HG03571 (cell line): Measurements from ENCODE around the gene SEMA5A.
A peak's percentile ranks its signal among the peaks of the same experiment; 100 is the strongest.
"Not testable (repeated sequence)": the region's sequence is repeated elsewhere in the genome, so short reads cannot be mapped to it uniquely, and the experiment has no call there.

Source experiments
- ATAC-seq: cut with Tn5 transposase; IDR thresholded peaks from one replicate; pipeline ENCODE4 v1.9.1; 2021; ENCODE audit not compliant: unreplicated experiment

Gene SEMA5A

DNA sequence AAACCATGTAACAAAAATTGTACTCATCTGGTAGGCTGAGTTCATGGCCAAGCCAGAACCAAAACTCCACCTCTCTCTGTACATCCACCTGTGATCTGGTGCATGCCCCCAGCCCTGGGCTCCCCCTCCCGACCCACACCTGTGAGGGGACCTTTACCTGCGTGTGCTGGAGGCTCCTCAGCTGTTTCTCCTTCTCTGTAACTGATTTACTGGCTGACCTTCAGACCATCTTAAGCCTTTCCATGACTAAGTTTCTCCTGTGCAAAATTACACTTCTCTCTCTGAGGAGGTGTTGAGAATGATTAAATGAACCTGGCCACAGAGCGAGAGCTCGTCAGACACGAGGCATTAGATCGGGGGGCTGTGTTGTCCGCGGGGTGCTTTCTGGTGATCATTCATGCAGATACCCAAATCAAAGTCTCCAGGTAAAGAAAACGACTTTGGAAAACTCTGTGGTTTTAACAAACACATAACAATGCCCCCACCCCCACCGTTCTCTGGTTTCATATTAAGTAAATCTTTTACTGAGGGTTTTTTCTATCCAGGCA, 136.4 kb downstream of the SEMA5A start:
- ATAC-seq = peak; percentile 48

DNA sequence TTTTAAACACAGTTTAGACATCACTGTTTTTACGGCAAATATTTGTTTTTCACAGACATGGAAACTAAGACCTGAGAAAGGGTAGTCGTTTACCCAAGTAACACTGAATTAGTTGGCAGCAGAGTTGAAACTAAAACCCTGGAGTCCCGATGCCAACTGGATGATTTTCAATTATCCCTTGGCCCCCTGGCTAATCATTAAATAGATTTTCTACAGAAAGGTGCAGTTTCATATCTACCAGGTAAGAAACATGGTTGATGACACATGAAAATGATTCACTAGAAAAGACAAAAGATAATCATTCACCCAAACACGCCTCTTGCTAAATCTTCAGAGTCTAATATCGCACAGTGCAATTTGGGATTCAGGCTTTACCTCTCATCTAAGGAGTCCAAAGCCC, 136.9 kb downstream of the SEMA5A start:
- peak; percentile 30 for ATAC-seq

DNA sequence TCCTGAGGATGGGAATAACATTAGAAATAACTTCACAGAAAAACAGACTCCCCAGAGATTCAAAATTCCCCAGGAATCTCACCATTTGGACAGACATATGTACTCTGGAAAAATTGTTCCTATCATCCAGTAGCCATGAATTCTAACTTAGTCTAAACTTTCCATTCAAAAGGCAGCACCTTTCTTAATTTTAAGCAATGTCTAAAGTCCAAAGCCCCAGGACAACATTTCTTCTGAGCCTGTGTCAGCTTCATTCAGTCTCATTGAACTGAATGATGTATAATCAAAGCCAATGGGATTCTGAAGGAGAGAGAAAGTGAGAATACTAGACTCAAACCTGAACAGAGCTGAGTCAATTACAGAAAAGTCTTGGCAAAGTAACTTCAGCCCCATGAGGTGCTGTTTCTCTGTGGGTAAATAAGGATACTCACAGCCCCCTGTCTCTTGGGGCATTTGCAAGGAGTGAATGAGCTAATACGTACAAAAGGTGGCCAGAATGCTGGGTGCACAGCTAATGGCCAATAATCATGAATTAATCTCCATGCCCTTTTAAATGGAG, 140.6 kb downstream of the SEMA5A start:
- ATAC-seq = peak; percentile 69

DNA sequence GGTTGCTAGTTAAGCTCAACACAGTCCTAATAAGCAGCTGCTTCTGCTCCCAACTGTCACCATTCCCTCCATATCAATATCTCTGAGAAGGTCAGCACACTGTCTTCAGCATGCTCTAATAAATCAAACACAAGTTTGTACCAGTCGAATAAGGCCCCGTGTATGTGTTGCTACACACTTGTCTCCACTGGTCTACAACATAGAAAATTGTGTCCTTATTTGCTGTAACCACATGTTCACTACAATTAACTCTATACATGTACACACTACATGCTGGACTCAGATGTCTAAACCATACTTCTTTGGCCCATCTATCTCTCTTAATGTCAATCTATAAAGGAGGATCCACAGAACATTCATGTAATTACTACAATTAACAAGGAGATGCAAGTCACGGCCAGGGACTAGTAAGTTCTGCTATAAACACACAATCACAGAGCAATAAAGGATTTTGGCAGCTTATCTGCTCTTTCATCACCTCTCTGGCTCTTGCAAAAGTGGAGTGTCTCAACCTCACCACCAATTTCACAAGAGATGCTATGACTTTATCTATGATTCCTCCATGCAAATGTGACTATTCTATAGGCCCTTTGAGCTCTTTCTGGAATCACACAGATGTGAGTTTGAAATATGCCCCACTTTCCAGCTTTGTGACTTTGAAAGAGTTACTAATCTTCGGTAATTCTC, 143.9 kb downstream of the SEMA5A start:
- ATAC-seq = no peak

DNA sequence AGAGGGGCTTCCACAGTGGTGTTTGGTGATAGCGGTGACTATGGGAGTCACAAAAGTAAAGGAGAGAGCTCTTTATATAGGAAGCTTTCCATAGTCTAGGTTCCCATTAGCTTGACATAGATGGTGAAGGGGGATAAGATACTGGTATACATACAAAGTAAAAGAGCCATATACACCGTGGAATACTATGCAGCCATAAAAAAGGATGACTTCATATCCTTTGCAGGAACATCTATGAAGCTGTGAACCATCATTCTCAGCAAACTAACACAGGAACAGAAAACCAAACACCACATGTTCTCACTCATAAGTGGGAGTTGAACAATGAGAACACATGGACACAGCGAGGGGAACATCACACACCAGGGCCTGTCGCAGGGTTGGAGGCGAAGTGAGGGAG, 146.1 kb downstream of the SEMA5A start:
- not testable (repeated sequence) for ATAC-seq

DNA sequence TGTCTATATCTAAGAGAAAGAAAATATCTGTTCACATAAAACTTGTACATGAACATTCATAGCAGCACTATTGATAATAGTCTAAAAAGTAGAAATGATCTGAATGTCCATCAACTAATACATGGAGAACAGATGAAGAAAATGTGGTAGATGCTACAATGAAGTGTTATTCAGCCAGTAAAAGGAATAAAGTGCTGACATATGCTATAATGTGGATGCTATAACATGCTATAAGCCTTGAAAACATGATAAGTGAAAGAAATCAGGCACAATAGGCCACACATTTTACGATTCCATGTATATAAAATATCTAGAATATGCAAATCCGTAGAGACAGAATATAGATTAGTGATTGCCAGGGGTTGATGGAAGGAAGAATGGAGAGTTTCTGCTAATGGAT, 146.8 kb downstream of the SEMA5A start:
- no peak for ATAC-seq

DNA sequence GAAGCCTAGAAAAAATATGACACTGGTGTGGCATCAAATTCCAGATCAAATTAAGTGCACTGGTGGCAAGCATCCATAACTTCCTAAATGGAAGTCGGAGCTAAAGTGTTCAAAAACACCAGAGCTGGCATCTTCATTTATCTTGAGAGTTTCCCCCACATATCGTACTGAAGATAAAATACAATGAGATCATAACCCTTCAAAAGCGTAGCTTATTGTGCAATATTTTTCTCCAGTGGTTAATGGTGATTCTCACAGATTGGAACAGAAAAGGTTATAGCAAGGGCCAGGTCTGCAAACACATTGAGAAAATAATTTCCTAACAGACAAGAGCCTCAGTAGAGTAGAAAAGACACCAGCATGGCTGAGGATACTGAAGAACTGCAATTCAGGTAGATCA, 147.6 kb downstream of the SEMA5A start:
- no peak for ATAC-seq

DNA sequence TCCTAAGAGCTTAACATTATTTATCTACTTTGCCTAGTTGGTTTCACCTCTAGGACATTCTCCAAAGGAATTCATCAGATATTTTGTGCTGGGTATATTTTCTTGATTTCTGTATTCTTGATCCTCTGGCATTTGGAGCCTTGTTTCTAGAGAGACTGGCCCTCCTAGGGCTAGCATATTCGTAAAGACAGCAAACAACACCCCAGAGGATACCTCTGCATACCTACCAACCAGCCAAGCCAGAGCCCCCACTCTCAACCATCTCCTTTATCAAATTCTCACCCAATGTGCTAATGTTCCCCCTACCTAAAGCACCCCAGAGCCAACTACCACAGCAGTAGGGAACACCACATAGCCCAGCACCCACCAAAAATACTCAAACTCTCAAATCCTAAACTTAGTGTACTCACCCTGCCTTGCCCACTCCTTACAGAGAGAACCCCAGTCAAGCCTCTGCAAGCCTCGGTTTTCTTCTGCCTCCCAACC, 149.5 kb downstream of the SEMA5A start:
- ATAC-seq = no peak

DNA sequence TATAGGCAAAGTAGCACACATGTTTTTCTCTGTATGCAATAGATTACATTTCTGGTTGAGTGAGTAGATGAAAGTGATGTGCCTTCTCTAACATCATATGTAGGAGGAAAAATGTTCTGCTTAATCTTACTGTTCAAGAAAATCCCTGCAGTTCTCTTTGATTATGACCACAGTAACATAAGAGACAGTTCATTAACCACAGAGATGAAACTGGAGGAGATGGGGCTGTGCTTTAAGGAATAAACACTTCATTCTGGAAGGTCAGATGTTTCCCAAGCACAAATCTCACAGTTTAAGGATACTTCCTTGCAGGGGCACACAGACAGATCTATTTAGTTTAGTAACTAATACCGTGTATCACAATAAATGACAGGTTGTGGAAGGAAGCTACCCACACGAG, 150.2 kb downstream of the SEMA5A start:
- ATAC-seq = no peak

DNA sequence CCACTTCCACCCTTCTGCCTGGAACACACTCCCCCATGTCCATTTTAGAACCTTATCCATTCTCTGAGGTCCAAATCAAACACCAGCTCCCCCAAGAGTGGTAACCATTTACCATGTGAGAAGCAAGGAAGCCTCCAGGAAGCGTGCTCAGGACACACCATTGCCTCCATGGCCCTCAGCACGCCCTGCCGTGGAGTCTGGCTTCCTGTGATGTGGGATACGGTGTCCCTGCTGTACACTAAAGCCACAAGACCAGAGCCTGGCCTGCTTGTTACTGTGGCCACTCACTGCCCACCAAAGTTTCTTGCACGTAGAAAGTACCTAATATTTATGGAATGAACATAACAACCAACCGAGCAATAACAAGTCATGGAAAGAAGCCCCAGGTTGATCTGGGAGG, 151.7 kb downstream of the SEMA5A start:
- ATAC-seq = no peak

DNA sequence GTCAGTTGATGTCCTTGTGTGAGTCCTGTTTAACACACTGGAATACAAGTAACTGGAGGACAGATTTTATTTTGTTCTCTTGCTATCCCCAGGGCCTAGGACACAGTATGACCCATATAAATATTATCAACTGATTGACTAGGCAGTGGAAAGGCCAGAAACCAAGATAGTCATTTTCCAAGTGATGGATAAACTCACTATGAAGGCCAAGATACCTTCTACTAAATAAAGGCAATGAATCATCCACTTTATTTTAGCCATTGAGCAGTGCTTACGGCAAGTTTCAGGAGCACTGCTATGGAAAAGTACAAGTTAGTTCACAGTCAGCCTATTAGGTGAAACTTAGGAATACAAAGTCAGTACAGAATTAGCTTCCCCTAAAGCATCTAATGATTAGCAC, 153.2 kb downstream of the SEMA5A start:
- ATAC-seq = no peak

DNA sequence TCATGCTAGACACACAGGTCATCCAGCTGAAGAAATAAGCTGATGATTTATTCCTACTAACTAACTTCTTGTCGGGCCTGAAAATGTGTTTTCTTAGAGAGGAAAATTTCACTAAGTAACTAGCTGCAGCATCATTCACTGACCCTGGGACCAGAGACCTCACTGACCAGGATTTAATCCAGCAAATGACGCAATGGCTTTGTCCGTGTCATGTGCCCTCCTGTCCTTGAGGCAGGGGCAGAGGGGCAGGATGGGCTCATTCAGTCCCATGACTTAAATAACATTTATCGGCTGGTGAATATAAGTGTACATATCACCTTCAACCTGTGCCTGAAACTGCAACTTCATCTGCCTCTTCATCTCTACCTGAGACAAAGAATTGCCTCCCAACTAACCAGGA, 154.8 kb downstream of the SEMA5A start:
- ATAC-seq = no peak

DNA sequence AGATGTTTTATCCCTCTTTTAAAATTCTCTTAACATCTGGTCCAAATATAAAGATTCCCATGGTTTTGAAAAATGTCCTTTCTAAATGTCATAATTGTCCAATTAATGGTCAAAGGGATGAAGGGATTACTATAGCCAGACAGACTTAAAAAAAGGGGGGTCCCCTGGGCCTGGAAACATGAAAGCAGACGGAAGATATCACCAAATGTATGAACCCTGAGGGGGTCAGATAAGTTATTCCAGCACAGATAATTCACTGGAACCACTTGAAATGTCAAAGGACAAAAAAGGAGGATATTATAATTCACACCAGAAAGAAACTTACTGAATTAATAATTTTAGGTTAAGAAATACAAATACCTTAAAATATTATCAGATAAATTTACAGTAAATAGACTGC, 155.8 kb downstream of the SEMA5A start:
- ATAC-seq = no peak

DNA sequence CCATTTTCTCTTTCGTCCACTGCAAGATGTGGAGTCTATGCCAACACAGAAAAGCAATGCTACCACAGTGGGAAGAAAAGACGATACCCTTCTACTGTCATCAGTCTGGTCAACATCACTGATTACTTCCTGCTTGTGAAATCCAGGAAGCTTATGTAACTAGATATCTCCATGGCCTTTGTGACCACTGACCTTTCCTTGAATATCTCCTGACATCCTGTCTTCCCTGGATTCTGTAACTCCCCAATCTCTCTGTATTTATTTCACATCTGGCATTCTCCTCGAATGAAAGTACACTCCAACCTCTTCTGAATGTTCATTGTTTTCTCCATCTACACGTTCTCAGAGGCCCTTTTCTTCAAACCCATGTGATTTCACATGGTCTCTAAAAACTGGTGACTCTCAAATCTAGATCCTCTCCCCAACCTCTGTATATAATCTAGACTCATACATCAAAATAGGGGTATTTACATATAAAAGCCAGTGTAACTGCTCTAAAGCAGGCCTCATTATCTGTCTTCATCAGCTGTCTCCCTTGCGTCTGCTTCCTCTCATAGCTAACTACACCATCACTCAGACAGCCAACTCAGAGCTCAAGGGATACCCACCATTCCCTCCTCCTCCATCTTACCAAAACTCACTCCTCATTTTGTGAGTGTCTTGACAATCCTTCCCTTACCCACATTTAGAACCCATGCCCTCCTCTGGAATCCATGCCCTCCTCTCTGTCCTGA, 156.8 kb downstream of the SEMA5A start:
- ATAC-seq = no peak

DNA sequence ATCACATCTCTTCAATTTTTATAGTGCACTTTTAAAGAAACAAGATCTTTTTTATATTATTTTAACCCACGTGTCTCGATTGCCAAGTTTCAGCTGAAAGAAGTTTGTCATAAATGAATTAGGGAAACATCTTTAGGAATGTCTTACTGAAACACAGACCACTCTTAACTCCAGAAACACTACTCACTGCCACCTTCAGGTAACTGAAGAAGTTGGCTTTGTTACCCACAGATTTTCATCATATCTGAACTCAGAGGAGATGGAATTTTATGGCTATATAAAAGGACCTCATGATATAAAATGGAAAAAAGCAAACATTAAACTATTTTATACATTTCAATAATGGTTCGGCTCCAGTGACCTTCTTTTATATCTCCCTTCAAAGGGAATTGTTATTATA, 158.0 kb downstream of the SEMA5A start:
- no peak for ATAC-seq

DNA sequence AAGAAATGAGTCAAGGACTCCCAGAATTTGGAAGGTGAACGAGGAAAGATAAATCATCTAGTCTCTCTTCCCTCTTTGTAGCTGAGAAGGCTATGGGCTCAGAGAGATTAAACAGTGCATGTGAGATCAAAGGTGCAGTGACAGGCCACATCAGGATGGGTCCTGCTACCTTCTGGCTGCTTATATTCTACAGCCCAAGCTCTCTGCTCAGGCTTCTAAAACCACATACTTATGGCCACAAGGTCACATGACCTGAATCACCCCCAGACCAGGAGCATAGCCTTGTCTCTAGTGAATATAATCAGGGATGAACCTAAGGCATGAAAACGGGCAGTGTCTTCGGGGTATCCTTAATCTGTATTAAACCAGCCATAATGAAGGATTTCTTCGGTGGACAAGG, 158.9 kb downstream of the SEMA5A start:
- ATAC-seq = no peak

DNA sequence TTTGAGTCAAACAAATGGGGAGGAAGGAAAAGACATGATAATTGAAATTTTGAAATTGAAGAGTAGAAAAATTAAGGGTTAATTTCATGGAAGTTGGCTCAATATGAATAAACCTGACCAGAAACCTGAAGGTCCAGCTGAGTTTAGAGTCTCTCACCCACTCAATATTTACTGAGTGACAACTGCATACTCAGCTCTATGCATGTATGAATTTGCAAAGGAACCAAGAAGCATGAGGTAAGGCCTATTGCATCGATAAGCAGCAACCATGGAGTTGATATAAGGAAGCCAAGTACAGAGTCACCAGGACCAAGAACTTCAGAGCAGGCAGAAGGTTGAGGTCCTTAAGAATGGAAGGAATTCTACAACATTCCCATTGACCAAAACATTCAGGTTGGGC, 163.4 kb downstream of the SEMA5A start:
- no peak for ATAC-seq

DNA sequence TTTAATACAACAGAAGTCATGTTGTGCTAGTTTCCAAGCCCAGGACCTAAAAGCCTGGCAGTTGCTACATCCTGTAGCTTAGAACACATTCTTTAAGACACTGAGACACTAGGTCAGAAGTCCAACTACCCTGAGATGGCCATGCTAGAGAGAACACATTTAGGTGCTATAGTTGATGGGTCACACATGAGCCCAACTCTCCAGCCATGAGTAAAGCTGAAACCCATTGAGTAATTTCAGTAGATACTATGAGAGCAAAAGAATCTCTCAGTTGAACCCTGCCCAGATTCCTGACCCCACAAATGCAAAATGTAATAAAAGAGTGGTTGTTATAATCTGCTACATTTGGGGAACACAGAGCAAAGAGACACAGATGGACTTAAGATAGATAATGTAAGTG, 164.4 kb downstream of the SEMA5A start:
- peak; percentile 79 for ATAC-seq

DNA sequence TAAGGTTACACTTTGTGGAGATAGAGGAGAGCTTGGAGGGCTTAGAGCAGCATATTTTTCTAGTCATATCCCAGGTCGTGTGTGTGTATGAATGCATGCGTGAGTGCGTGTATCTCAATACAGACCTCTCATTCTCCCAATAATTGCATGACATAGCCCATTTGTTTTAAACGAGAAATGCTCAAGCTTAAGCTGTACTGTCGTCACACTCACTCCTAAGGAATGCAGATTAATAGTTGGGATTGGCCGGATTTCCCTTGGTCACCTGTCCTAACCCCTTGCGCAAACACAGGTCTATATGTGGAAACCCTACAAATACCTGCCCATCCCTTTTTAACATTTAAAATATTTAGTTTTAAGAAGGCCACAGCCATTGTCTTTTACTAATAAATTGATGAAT, 165.8 kb downstream of the SEMA5A start:
- no peak for ATAC-seq

DNA sequence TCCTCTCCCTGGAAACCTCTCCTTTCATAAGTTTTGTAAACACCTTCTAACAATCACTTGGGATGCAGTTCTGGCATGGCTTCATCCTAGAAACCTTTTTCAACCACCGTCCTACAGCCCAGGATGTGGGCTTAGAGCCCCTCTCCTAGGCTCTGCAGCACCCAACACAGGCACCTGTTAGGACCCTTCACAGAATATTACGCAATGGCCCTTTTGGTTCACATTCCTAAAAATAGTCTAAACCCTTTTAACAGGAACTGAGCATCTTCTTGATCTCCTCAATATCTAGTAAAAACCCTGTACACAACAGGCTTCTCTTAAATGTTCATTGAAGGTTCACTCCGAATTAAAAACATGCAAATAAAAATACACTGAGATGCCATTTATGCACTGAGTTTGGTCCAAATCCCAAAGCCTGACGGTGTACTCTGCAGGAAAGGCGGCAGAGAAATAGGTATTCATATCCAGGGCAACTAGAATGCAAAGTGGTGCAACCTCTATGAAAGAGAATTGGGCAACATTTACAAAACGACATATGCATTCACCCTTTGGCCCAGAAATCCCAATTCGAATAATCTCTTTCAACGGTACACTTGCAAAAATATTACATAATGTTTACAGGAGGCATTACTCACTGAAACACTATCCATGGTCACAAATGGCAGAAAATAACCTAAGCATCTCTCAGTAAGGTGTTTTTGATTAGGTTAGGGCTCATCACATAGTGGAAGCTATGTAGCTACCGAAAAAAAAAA, 169.3 kb downstream of the SEMA5A start:
- no peak for ATAC-seq

DNA sequence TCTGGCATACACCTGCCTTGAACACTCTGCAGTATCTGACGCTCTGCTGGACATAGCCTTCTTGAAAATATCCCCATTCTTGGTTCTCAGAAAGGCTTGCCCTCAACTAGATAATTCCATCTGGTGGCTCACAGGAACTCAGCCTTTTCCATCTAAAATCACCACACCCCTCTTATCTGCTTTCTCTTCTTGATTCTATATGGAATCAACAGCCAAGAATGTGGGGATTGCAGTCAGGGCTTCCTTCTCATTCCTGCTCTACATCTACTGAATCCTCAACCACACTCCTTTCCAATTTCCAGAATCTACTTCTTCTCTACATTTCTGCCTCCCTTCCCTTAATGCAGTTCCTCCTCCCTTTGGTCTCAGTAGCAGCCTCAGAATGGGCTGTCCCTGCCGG, 170.1 kb downstream of the SEMA5A start:
- no peak for ATAC-seq
